Measurements from ENCODE around the gene SERPINB8. TPM values are rescaled to one million over a fixed set of nuclear protein-coding genes. Genes with fewer than 3 reads are reported as not detected.
A peak's percentile ranks its signal among the peaks of the same experiment; 100 is the strongest.

SERPINB8 gene
- total RNA-seq, 2 donors from 2014 or later: 2.0 to 5.3 TPM

- TF ChIP-seq POLR2AphosphoS5 (IDR thresholded peaks at IDR 0.05) (no peak), POLR2A (IDR thresholded peaks at IDR 0.05) (no peak)
- TF ChIP-seq, protein P1, sequence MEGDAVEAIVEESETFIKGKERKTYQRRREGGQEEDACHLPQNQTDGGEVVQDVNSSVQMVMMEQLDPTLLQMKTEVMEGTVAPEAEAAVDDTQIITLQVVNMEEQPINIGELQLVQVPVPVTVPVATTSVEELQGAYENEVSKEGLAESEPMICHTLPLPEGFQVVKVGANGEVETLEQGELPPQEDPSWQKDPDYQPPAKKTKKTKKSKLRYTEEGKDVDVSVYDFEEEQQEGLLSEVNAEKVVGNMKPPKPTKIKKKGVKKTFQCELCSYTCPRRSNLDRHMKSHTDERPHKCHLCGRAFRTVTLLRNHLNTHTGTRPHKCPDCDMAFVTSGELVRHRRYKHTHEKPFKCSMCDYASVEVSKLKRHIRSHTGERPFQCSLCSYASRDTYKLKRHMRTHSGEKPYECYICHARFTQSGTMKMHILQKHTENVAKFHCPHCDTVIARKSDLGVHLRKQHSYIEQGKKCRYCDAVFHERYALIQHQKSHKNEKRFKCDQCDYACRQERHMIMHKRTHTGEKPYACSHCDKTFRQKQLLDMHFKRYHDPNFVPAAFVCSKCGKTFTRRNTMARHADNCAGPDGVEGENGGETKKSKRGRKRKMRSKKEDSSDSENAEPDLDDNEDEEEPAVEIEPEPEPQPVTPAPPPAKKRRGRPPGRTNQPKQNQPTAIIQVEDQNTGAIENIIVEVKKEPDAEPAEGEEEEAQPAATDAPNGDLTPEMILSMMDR (IDR thresholded peaks at IDR 0.05): no peak
- DNase-seq (ENCODE audit: low spot score): no peak
- Histone ChIP-seq H3K4me1 (replicated peaks) (no peaks in the 10 kb centered on the region), H3K27ac (no peak overlapping the region), H3K36me3 (no peaks in the 10 kb centered on the region), H3K4me3 (no peak overlapping the region), H3K27me3 (replicated peaks; ENCODE audit: insufficient read depth) (no peaks in the 10 kb centered on the region), H3K9me3 (no peaks in the 10 kb centered on the region)
- intact Hi-C loops (cut with DNase I): no loop called here
- 43% methylated on average over 4 of the region's 4 CpGs for WGBS
Observed at GRCh38 chr18:63956755-63957154, 13.1 kb upstream of the SERPINB8 start.

- Histone ChIP-seq H3K27ac (no peak overlapping the region), H3K4me3 (no peak overlapping the region), H3K27me3 (replicated peaks; ENCODE audit: insufficient read depth) (no peaks in the 10 kb centered on the region), H3K4me1 (replicated peaks) (no peaks in the 10 kb centered on the region), H3K36me3 (no peaks in the 10 kb centered on the region), H3K9me3 (no peaks in the 10 kb centered on the region)
- DNase-seq (ENCODE audit: low spot score): no peak
- intact Hi-C loops (cut with DNase I): loop anchor here (5.0 kb wide), 1 partner anchor 36 kb away; no protein-coding TSS in a partner anchor
- TF ChIP-seq, protein P1 (IDR thresholded peaks at IDR 0.05): no peak
- TF ChIP-seq POLR2A (IDR thresholded peaks at IDR 0.05): no peak
- no peak for TF ChIP-seq POLR2AphosphoS5 (IDR thresholded peaks at IDR 0.05)
- 59% methylated on average over 1 of the region's 1 CpG for WGBS
Observed at GRCh38 chr18:63960891-63961290, 9.0 kb upstream of the SERPINB8 start.

- WGBS: 70% methylated on average over 5 of the region's 5 CpGs
- intact Hi-C loops (cut with DNase I): loop anchor here (5.0 kb wide), 1 partner anchor 36 kb away; no protein-coding TSS in a partner anchor
- Histone ChIP-seq H3K9me3 (no peaks in the 10 kb centered on the region), H3K4me1 (replicated peaks) (no peaks in the 10 kb centered on the region), H3K27ac (no peak overlapping the region), H3K27me3 (replicated peaks; ENCODE audit: insufficient read depth) (no peaks in the 10 kb centered on the region), H3K36me3 (no peaks in the 10 kb centered on the region), H3K4me3 (no peak overlapping the region)
- no peak for DNase-seq (ENCODE audit: low spot score)
- TF ChIP-seq, protein P1 (IDR thresholded peaks at IDR 0.05): no peak
- TF ChIP-seq POLR2AphosphoS5 (IDR thresholded peaks at IDR 0.05) (no peak), POLR2A (IDR thresholded peaks at IDR 0.05) (no peak)
Observed at GRCh38 chr18:63961435-63961980, 8.4 kb upstream of the SERPINB8 start.

GRCh38 chr18:63962137-63962536 lies 7.7 kb upstream of the SERPINB8 start:
- no peaks in the 10 kb centered on the region for H3K4me1 ChIP-seq (replicated peaks)
- H3K9me3 ChIP-seq: no peaks in the 10 kb centered on the region
- DNase-seq (ENCODE audit: low spot score): no peak
- WGBS: 44% methylated on average over 1 of the region's 1 CpG
- intact Hi-C loops (cut with DNase I): loop anchor here (5.0 kb wide), 1 partner anchor 35 kb away; no protein-coding TSS in a partner anchor
- no peak for TF ChIP-seq POLR2A (IDR thresholded peaks at IDR 0.05)
- TF ChIP-seq, protein P1 (IDR thresholded peaks at IDR 0.05): no peak
- no peak for TF ChIP-seq POLR2AphosphoS5 (IDR thresholded peaks at IDR 0.05)
- no peak overlapping the region for H3K4me3 ChIP-seq
- no peaks in the 10 kb centered on the region for H3K36me3 ChIP-seq
- no peak overlapping the region for H3K27ac ChIP-seq
- H3K27me3 ChIP-seq (replicated peaks; ENCODE audit: insufficient read depth): no peaks in the 10 kb centered on the region

DNA sequence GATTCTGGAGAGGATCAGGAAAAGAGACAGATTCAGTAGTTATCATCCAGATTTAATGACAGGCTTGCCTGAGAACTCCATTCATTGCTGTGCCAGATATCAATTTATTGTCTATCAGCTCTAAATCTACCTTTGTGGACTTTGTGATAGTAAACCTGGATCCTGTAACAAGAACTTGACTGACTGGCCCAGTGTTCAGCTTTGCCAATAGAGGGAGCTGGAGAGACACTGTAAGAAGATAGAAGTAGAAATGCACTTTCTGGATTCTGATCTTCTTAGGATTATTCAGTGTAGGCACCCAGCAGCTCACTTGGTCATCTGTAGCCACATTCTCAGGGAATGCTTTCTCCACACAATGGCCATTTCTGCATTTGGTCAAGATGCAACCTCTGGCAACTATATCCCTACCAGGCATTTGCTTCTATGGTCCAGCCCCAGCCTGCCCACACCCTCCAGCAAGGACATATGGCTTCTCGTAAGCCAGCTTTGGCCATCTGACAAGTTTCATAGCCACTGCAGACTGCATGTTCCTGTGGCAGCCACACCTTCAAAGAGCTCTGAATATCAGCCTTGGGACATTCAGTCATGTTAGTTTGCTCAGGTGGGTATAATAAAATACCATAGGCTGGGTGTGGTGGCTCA lies 6.1 kb upstream of the SERPINB8 start:
- 7% methylated on average over 1 of the region's 1 CpG for WGBS
- no peak overlapping the region for H3K27ac ChIP-seq
- no peaks in the 10 kb centered on the region for H3K36me3 ChIP-seq
- no peaks in the 10 kb centered on the region for H3K4me1 ChIP-seq (replicated peaks)
- H3K9me3 ChIP-seq: no peaks in the 10 kb centered on the region
- peak; percentile 37 for TF ChIP-seq POLR2AphosphoS5 (IDR thresholded peaks at IDR 0.05)
- TF ChIP-seq, protein P1 (IDR thresholded peaks at IDR 0.05): peak; percentile 16 to 72 (median 66)
- no peak for TF ChIP-seq POLR2A (IDR thresholded peaks at IDR 0.05)
- intact Hi-C loops (cut with DNase I): loop anchor here (5.0 kb wide), 1 partner anchor 34 kb away; no protein-coding TSS in a partner anchor
- no peaks in the 10 kb centered on the region for H3K27me3 ChIP-seq (replicated peaks; ENCODE audit: insufficient read depth)
- DNase-seq (ENCODE audit: low spot score): peak; percentile 52
- no peak overlapping the region for H3K4me3 ChIP-seq
